Endothelial cell of umbilical vein (primary cell): ENCODE measurements around the gene SART1. TPM values are rescaled to one million over a fixed set of nuclear protein-coding genes. Genes with fewer than 3 reads are reported as not detected.
A peak's percentile ranks its signal among the peaks of the same experiment; 100 is the strongest.

Experiments
- BruUV-seq: library from RNA; stranded (reverse); fragments of 400-500 nt; replicated peaks from 2 replicates; lab custom pipeline; 2021; lab: Mats Ljungman, UMichigan
- CTCF ChIA-PET: fragments of 300-600, 350-600 bp; sonication (Branson Sonifier 250); formaldehyde crosslinking; loops from one replicate; lab custom pipeline; 2021; ENCODE audit warnings: antibody characterized with exemption, inconsistent platforms; lab: Charles Lee
- POLR2A ChIA-PET: fragments of 300-600, 350-600 bp; sonication (Branson Sonifier 250); formaldehyde crosslinking; loops from one replicate; lab custom pipeline; 2021; ENCODE audit warnings: antibody characterized with exemption, inconsistent platforms; lab: Charles Lee
- DNase-seq: peaks from one replicate; pipeline ENCODE4 v3.0.0-alpha.2; 2011; ENCODE audit warnings: low read depth, low spot score
- FAIRE-seq: peaks from 2 replicates; lab custom pipeline; 2011; peaks lifted over from hg19 to GRCh38; lab: Jason Lieb, UNC
- H2AFZ ChIP-seq: 2 replicates; pipeline ENCODE4 v1.6.0; 2012; ENCODE audit warnings: low read depth, low read length, control low read depth, inconsistent platforms
- H3K27ac ChIP-seq: 2 replicates; pipeline ENCODE4 v1.5.1; 2011; ENCODE audit warnings: low read depth, mild to moderate bottlenecking, control low read depth, low read length, moderate library complexity; ENCODE audit not compliant: insufficient read depth
- H3K27me3 ChIP-seq, 2 experiments: 2 replicates each; pipeline versions ENCODE4 v1.6.0 to v1.6.1; 2011; ENCODE audit warnings: low read length in 2 of 2, mixed read lengths in 1 of 2; ENCODE audit not compliant: control insufficient read depth in 2 of 2, insufficient read depth in 2 of 2
- H3K36me3 ChIP-seq, 2 experiments: 2 replicates in 1 of 2; 3 replicates in 1 of 2; pipeline ENCODE4 v1.5.1; 2011; ENCODE audit warnings: low read length in 2 of 2, mild to moderate bottlenecking in 1 of 2, moderate library complexity in 1 of 2; ENCODE audit not compliant: control insufficient read depth in 2 of 2, insufficient read depth in 2 of 2; ENCODE audit errors: extremely low read depth in 1 of 2
- H3K4me1 ChIP-seq: 3 replicates; pipeline ENCODE4 v1.5.1; 2011; ENCODE audit warnings: mild to moderate bottlenecking, low read length; ENCODE audit not compliant: control insufficient read depth, insufficient read depth; ENCODE audit errors: extremely low read depth
- H3K4me2 ChIP-seq: 2 replicates; pipeline ENCODE4 v1.6.1; 2011; ENCODE audit warnings: low read length, control low read depth, mixed read lengths; ENCODE audit not compliant: insufficient read depth
- H3K4me3 ChIP-seq, 3 experiments: fragments of 200-600 bp in 1 of 3; sonication (generic), shearing (Covaris generic) in 1 of 3; replicated peaks in 1 of 3; 2 replicates each; pipeline ENCODE4 v1.5.1; 2011 to 2016; ENCODE audit warnings: control low read depth in 3 of 3, low read length in 3 of 3, mild to moderate bottlenecking in 2 of 3, inconsistent platforms in 1 of 3, low read depth in 1 of 3, moderate library complexity in 1 of 3; ENCODE audit not compliant: insufficient read depth in 1 of 3
- H3K79me2 ChIP-seq: 2 replicates; pipeline ENCODE4 v1.6.0; 2012; ENCODE audit warnings: low read length, inconsistent platforms; ENCODE audit not compliant: control insufficient read depth, insufficient read depth
- H3K9ac ChIP-seq: replicated peaks from 2 replicates; pipeline ENCODE3; 2011; ENCODE audit warnings: low read length, control low read depth; ENCODE audit not compliant: insufficient read depth; ENCODE audit errors: extremely low read depth
- H3K9me1 ChIP-seq: replicated peaks from 3 replicates; pipeline ENCODE4 v1.6.0; 2011; ENCODE audit warnings: mild to moderate bottlenecking, low read length; ENCODE audit not compliant: control insufficient read depth, insufficient read depth; ENCODE audit errors: extremely low read depth
- H3K9me3 ChIP-seq: replicated peaks from 2 replicates; pipeline ENCODE4 v1.5.1; 2012; ENCODE audit warnings: low read length, inconsistent platforms; ENCODE audit not compliant: control insufficient read depth, insufficient read depth
- H4K20me1 ChIP-seq: replicated peaks from 2 replicates; pipeline ENCODE3; 2011; ENCODE audit warnings: mild to moderate bottlenecking, low read length; ENCODE audit not compliant: control insufficient read depth, insufficient read depth; ENCODE audit errors: extremely low read depth
- CTCF ChIP-seq, 2 donors: IDR thresholded peaks; 1 replicate in 1 of 2; 2 replicates in 1 of 2; pipeline ENCODE4 v1.5.1; 2011; ENCODE audit warnings: low read length in 2 of 2, mild to moderate bottlenecking in 2 of 2, moderate library complexity in 2 of 2, control low read depth in 1 of 2, inconsistent platforms in 1 of 2, low read depth in 1 of 2; ENCODE audit not compliant: insufficient read depth in 1 of 2; ENCODE audit errors: extremely low read depth in 1 of 2
- EZH2 ChIP-seq: IDR thresholded peaks from 2 replicates; pipeline ENCODE4 v1.6.1; 2012; ENCODE audit warnings: borderline replicate concordance, low read depth, mild to moderate bottlenecking, moderate library complexity, low read length, inconsistent platforms; ENCODE audit not compliant: severe bottlenecking
- FOS ChIP-seq: IDR thresholded peaks from 2 replicates; pipeline ENCODE4 v1.6.1; 2011; ENCODE audit warnings: mild to moderate bottlenecking, low read length, moderate library complexity, borderline replicate concordance; ENCODE audit not compliant: insufficient read depth
- GATA2 ChIP-seq: IDR thresholded peaks from 2 replicates; pipeline ENCODE4 v1.7.0; 2011; ENCODE audit warnings: low read depth, mild to moderate bottlenecking, moderate library complexity, mixed read lengths, low read length; ENCODE audit not compliant: insufficient read length, insufficient read depth
- JUN ChIP-seq: IDR thresholded peaks from 2 replicates; pipeline ENCODE4 v1.6.1; 2011; ENCODE audit warnings: borderline replicate concordance, low read depth; ENCODE audit not compliant: insufficient read length, insufficient read depth
- MAX ChIP-seq: IDR thresholded peaks from 2 replicates; pipeline ENCODE4 v1.6.1; 2011; ENCODE audit not compliant: insufficient read depth, insufficient read length
- MYC ChIP-seq: IDR thresholded peaks from one replicate; pipeline ENCODE4 v1.6.1; 2011; ENCODE audit warnings: mild to moderate bottlenecking, low read depth, low read length
- POLR2A ChIP-seq: IDR thresholded peaks from 2 replicates; pipeline ENCODE4 v1.6.1; 2012; ENCODE audit warnings: low read depth, mild to moderate bottlenecking, control low read depth, low read length
- POLR2AphosphoS5 ChIP-seq: IDR thresholded peaks from 2 replicates; pipeline ENCODE4 v1.6.1; 2012; ENCODE audit warnings: low read depth, mild to moderate bottlenecking, control low read depth, low read length, moderate library complexity; ENCODE audit not compliant: insufficient read depth
- dilution Hi-C: fragments of 300-500 bp; cut with MboI; formaldehyde crosslinking; loops from one replicate; pipeline ENCODE4 v1.15.0; 2019; ENCODE audit warnings: low sequenced_read_pairs; ENCODE audit not compliant: extremely low pct_ligation_motif_present
- intact Hi-C: fragments of 100-400 bp; cut with micrococcal nuclease; formaldehyde crosslinking; loops from one replicate; pipeline ENCODE4 v1.10.0; 2022
- polyA plus RNA-seq, 4 experiments: library from polyadenylated mRNA; depleted of rRNA in 3 of 4; stranded (reverse) in 3 of 4; unstranded in 1 of 4; fragments of >200 nt; gene quantifications; 2 replicates each; pipeline versions ENCODE4 v1.2.1 to v1.2.3, GENCODE V29; 2011 to 2012; ENCODE audit warnings: missing spikeins in 1 of 4
- total RNA-seq: library from RNA; stranded (reverse); gene quantifications from 2 replicates; pipeline ENCODE4 v1.2.3, GENCODE V29; 2021

Gene SART1
- total and polyA plus RNA-seq, 2 donors (not counting 3 experiments of a cell fraction or from before 2014, with no cell fraction given), result 21.8 to 62.7 TPM

- no peak overlapping the region for H3K27ac ChIP-seq
- H3K79me2 ChIP-seq, result peaks cover 28% of the 10 kb centered on the region
- BruUV-seq, result TSS peak; percentile 10
- DNase-seq (no peak), FAIRE-seq (no peak)
- peaks cover 9 to 55% of the 10 kb centered on the region in 2 experiments for H3K36me3 ChIP-seq
- no peak overlapping the region for H3K9ac ChIP-seq
- no peak overlapping the region for H3K4me2 ChIP-seq
- H2AFZ ChIP-seq, result no peak overlapping the region
- no peaks in the 10 kb centered on the region for H3K9me3 ChIP-seq
- CTCF ChIA-PET, result no interaction called here
- POLR2A ChIA-PET, result no interaction called here
- H3K9me1 ChIP-seq, result no peaks in the 10 kb centered on the region
- H3K27me3 ChIP-seq, result no peaks in the 10 kb centered on the region
- TF ChIP-seq JUN, result no peak
- TF ChIP-seq POLR2A, result no peak
- no peak for TF ChIP-seq POLR2AphosphoS5
- TF ChIP-seq MAX, result no peak
- no peak for TF ChIP-seq GATA2
- no peak for TF ChIP-seq FOS
- TF ChIP-seq EZH2, result no peak
- no peak for TF ChIP-seq MYC
- no peak for TF ChIP-seq CTCF (IDR thresholded peaks at IDR 0.05; ENCODE audit: extremely low read depth in 1 of 2, insufficient read depth in 1 of 2, low read depth in 1 of 2, low read length in 2 of 2)
- dilution Hi-C loops (no loop called here), intact Hi-C loops (no loop called here)
- peaks cover 11% of the 10 kb centered on the region for H3K4me1 ChIP-seq
- no peak overlapping the region for H3K4me3 ChIP-seq
- H4K20me1 ChIP-seq, result no peaks in the 10 kb centered on the region
Measured at GRCh38 chr11:65965986-65966762, 4.6 kb downstream of the SART1 start.
